SK-N-MC (cell line): Measurements from ENCODE around the gene TNIK.

ENCODE experiments used
- EZH2 ChIP-seq: fragments of 200-600 bp; sonication (generic); IDR thresholded peaks from one replicate; pipeline ENCODE4 v1.6.1; 2017; ENCODE audit warnings: antibody characterized with exemption
- POLR2AphosphoS5 ChIP-seq: IDR thresholded peaks from 2 replicates; pipeline ENCODE4 v1.6.1; 2012; ENCODE audit warnings: mild to moderate bottlenecking, low read depth, low read length, borderline replicate concordance

DNA sequence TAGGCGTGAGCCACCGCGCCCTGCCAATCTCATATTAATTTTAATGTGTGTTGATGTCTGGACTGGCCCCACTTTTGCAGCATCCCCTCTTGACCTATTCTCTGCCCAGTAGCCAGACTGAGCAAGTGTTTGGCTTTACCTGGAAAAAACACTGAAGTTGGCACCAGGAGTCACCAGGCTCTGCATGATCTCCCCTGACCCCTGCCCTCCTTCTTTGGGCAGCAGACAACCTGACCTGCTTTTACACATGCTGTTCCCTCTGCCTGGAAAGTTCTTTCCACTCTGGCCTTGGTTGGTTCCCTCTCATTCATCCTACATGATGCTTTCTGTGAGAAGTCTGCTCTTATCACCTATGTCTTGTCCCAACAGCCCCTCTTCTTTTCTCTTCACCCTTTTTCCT lies 365.8 kb downstream of the TNIK start:
- TF ChIP-seq EZH2 (no peak), POLR2AphosphoS5 (no peak)
